NCI-H2196 (cell line): ENCODE measurements around the gene TMEM156.

Source experiments
- DNase-seq: peaks from one replicate; lab custom pipeline; 2025; ENCODE audit not compliant: unreplicated experiment; lab: John Stamatoyannopoulos, UW

Gene TMEM156, protein sequence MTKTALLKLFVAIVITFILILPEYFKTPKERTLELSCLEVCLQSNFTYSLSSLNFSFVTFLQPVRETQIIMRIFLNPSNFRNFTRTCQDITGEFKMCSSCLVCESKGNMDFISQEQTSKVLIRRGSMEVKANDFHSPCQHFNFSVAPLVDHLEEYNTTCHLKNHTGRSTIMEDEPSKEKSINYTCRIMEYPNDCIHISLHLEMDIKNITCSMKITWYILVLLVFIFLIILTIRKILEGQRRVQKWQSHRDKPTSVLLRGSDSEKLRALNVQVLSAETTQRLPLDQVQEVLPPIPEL

GRCh38 chr4:39032218-39033085 is at the start of gene TMEM156:
TMEM156 (minus strand) TSS chr4:39032409; CDS start chr4:39032313, 96 bp downstream.
- no peak for DNase-seq

- no peak for DNase-seq
Observed at GRCh38 chr4:39078829-39079228, 46.6 kb upstream of the TMEM156 start.

DNA sequence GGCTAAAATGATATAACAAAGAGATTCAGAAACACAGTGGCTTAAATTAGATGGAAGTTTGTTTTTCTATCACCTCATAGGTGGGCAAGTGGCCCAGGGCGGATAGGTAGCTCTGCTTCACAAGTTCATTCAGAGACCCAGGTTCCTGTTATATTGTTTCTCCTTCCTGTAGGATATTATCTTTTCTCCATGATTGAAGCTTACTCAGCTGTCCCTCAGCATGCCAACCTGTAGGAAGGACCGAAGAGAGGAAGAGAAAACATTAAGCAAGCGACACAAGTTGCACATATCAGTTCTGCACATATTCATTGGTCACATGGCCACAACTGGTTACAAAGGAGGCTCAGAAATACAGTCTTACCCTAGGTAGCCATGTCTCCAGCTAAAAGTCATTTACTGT is 36.7 kb upstream of the TMEM156 start:
- DNase-seq = no peak

- DNase-seq = no peak
Observed at GRCh38 chr4:39067451-39067850, 35.2 kb upstream of the TMEM156 start.

GRCh38 chr4:39067031-39067430 is 34.8 kb upstream of the TMEM156 start:
- no peak for DNase-seq

DNA sequence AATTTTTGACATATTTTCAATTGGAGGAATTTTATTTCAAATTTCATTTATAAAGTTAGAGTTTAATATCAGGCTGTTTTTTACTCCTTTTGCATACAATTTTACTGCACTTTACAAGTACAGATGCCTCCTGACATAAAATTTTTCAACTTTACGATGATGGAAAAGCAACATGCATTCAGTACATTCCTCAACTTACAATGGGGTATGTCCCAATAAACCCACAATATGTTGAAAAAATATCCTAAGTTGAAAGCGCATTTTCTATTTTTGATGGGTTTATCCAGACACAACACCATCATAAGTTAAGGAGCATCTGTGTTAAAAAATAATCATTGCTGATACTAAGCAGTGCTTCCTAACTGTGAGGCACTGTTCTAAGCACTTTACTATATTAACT is 34.2 kb upstream of the TMEM156 start:
- no peak for DNase-seq

DNA sequence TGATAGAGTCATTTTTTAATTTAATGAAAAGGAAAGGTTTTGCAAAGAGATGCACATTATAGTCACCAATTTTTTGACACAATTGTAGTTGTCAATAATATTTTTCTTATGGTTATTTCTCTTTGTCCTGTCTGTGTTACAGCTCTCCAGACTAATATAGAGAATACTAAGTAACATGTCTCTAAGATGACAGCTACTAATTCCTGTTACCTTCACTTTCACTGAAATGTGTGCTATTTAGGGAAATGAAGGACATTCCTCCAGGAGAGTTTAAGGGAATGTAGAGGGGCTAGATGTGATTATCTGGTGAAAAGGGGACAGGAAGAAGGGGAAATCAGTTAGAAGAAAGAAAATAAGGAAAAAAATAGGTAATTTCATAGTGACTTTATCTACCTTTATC is 31.2 kb upstream of the TMEM156 start:
- DNase-seq = no peak

DNA sequence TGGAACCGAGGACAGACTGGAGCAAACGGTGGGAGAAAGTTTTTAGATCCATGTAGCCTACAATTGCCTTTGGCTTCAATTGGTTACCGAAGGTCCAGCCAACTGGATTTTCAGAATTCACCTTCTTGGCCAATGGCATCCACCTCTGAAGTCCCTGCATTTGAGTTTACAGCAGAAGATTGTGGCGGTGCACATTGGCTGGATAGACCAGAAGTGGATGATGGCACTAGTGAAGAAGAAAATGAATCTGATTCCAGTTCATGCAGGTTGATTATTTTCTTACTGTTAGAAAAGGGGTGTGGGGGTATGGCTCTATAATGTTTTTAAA is 30.5 kb upstream of the TMEM156 start:
- no peak for DNase-seq

GRCh38 chr4:39062094-39062769 is 30.0 kb upstream of the TMEM156 start, which contains the start of gene KLHL5:
KLHL5 (plus strand) TSS chr4:39062232; CDS start chr4:39062653, 421 bp downstream.
- no peak for DNase-seq

- no peak for DNase-seq
Observed at GRCh38 chr4:39061457-39061856, 29.2 kb upstream of the TMEM156 start.

GRCh38 chr4:39056023-39056422 is 23.8 kb upstream of the TMEM156 start:
- no peak for DNase-seq

DNA sequence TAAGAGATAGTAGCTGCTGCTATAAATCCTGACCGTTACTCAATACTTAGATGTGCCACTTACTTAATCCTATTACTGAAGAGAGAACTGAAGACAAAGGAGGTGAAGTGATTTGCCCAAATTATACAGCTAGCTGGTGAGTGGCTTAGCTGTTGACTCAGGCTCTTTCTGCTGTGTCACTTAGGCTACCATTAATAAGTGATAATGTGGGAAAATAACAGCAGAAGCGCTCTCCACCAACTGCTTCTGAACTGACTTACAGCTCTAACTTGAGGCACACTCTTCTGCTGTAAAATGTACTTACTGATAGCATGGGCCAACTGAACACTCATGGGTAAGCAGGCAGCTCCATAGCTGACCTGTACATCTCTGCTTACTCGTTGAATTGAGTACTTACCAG is 22.3 kb upstream of the TMEM156 start:
- DNase-seq = no peak

DNA sequence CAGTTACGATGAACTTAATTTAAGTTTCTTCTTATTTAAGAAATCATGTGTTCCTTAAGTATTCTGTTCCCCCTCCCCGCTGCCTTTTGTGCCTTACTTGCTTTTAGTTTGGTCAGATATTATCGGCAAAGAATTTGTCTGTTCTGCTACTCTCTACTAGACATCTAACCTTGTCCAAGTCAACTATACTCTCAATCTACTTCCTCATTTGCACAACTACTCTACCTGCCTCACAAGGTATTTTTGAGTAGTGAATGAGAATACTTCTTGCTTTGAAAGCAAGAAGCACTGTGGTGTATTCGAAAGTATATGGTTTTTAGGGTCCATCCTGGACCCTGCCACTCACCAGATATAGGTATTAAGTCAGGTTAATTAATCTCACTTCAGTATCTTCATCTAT is 21.8 kb upstream of the TMEM156 start:
- no peak for DNase-seq

DNA sequence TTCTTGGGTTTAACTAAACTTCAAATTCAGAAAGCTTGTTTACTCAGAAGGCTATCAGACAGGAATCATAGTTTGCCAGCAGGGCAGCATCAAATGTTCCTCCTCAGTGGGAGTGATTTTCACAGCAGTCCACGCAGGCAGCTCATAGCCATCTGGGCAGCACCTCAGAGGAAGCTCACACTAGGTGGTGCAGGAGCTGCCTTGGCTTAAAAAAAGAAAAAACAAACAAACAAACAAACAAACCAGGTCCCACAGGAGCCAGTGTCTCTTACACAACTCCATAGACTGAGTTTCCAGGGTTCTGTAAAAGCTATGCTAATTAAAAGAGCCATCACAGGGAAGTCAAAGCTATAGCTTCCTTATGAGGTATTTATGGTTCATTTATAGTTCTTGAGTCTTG is 19.3 kb upstream of the TMEM156 start:
- no peak for DNase-seq

GRCh38 chr4:39050590-39050989 is 18.4 kb upstream of the TMEM156 start:
- no peak for DNase-seq

- DNase-seq = no peak
Observed at GRCh38 chr4:39048311-39048710, 16.1 kb upstream of the TMEM156 start.

- DNase-seq = no peak
Observed at GRCh38 chr4:39047681-39048080, 15.5 kb upstream of the TMEM156 start.

GRCh38 chr4:39046249-39046648 is 14.0 kb upstream of the TMEM156 start:
- DNase-seq = no peak

GRCh38 chr4:39045827-39046221 is 13.6 kb upstream of the TMEM156 start:
- DNase-seq = no peak

- peak; percentile 47 for DNase-seq
Observed at GRCh38 chr4:39044956-39045826, 13.0 kb upstream of the TMEM156 start.
